Astrocyte of the cerebellum (primary cell): ENCODE measurements around the gene TSHZ3.

Source experiments
- DNase-seq: peaks from one replicate; pipeline ENCODE4 v3.0.0-alpha.2; 2011; ENCODE audit warnings: low read depth
- H3K4me3 ChIP-seq: 2 replicates; pipeline ENCODE4 v1.5.1; 2011; ENCODE audit warnings: mild to moderate bottlenecking, low read depth, low read length, moderate library complexity
- CTCF ChIP-seq: IDR thresholded peaks from 2 replicates; pipeline ENCODE4 v1.5.1; 2012; ENCODE audit warnings: low read length, low read depth, moderate library complexity, mild to moderate bottlenecking; ENCODE audit errors: missing control alignments
- in situ Hi-C: cut with HindIII; loops from 2 replicates; pipeline ENCODE4 v1.10.0; 2017; ENCODE audit warnings: low sequenced_read_pairs

Gene TSHZ3, protein sequence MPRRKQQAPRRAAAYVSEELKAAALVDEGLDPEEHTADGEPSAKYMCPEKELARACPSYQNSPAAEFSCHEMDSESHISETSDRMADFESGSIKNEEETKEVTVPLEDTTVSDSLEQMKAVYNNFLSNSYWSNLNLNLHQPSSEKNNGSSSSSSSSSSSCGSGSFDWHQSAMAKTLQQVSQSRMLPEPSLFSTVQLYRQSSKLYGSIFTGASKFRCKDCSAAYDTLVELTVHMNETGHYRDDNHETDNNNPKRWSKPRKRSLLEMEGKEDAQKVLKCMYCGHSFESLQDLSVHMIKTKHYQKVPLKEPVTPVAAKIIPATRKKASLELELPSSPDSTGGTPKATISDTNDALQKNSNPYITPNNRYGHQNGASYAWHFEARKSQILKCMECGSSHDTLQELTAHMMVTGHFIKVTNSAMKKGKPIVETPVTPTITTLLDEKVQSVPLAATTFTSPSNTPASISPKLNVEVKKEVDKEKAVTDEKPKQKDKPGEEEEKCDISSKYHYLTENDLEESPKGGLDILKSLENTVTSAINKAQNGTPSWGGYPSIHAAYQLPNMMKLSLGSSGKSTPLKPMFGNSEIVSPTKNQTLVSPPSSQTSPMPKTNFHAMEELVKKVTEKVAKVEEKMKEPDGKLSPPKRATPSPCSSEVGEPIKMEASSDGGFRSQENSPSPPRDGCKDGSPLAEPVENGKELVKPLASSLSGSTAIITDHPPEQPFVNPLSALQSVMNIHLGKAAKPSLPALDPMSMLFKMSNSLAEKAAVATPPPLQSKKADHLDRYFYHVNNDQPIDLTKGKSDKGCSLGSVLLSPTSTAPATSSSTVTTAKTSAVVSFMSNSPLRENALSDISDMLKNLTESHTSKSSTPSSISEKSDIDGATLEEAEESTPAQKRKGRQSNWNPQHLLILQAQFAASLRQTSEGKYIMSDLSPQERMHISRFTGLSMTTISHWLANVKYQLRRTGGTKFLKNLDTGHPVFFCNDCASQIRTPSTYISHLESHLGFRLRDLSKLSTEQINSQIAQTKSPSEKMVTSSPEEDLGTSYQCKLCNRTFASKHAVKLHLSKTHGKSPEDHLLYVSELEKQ

GRCh38 chr19:31349160-31349881 lies at the start of gene TSHZ3:
TSHZ3 (minus strand) TSS chr19:31349436; CDS start chr19:31349219, 217 bp downstream.
- no peak for TF ChIP-seq CTCF
- H3K4me3 ChIP-seq = peak within 1 kb of the TSS; percentile 77
- DNase-seq = peak; percentile 56
- in situ Hi-C loops = no loop called here

- no peak overlapping the region for H3K4me3 ChIP-seq
- DNase-seq = no peak
- in situ Hi-C loops = no loop called here
- TF ChIP-seq CTCF = no peak
These were observed 48.1 kb upstream of the TSHZ3 start for GRCh38 chr19:31397308-31397707.

DNA sequence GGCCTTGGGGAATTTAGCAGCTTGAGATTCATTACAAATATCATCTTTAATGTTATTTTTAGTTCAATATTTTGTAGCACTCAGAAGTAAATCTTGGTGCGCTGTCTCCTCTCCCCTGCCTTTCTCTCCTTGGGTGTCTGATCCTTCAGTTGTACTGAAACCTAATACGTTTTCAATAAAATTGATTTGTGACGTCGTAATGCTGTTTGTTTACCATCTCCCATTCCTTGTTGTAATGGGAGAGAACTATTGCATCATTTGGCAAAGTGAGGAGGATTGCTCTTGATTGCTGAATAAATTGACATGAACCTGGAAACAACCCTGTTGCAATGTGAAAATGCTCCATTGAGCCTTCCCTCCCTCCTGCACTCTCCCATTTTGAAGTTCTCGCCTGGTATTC lies 43.2 kb upstream of the TSHZ3 start:
- no peak for DNase-seq
- H3K4me3 ChIP-seq = no peak overlapping the region
- TF ChIP-seq CTCF = no peak
- in situ Hi-C loops = no loop called here

DNA sequence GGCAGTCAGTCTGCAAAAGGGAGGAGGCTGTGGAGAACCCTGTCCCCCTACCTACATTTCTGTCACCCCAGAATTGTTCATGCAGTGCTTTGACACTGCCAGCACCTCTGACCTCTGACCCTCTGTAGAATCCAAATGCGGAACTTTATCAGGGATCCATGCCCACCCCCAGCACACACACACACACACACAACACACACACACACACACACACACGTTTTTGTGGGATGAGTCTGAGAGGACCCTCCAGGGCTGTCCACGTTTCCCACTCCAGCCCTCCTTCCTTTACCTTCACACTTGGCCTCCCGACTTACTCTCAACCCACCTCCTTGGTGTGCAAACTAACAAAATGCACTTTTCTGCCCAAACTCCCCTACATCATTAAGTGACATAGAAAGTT lies 42.3 kb upstream of the TSHZ3 start:
- no peak for DNase-seq
- TF ChIP-seq CTCF = no peak
- H3K4me3 ChIP-seq = no peak overlapping the region
- in situ Hi-C loops = no loop called here

DNA sequence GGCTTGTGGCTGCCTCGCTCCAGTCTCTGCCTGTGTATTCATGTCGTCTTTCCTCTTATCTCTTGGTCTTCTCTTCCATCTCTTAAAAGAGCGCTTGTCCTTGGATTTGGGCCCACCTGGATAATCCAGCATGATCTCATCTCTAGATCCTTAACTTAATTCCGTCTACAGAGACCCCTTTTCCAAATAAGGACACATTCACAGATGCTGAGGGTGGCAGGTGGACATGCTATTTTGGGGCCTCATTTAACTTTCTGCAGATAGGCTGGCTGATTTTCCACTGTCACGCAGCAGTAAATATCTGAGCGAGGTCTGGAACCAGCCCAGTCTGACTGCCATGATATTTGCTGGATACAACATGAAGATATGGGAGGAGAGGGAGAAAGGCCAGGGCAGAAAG lies 41.5 kb upstream of the TSHZ3 start:
- TF ChIP-seq CTCF = no peak
- no peak overlapping the region for H3K4me3 ChIP-seq
- in situ Hi-C loops = no loop called here
- DNase-seq = no peak

DNA sequence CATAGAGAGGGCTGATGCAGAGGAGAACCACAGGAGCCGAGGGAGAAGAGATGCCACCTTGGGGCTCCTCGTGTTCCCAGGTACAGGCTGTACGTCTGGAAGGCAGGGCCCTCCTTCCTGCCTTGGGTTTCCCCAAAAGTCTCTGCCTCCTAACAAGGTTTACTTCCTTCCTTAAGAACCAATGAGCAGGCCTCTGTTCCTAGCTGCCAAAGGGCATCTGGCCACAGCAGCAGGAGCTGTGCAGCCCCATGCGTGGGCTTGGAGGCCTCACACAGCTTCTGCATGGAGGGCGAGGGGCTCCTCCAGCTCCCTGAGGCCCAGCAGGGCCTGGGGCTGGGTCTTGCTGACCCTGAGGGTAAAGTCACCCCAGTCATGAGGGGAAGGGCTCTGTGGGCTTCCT lies 40.6 kb upstream of the TSHZ3 start:
- in situ Hi-C loops = no loop called here
- no peak for TF ChIP-seq CTCF
- no peak for DNase-seq
- no peak overlapping the region for H3K4me3 ChIP-seq
